GM19468 (cell line): Measurements from ENCODE around the gene PHEX.

Experiments
- ATAC-seq: cut with Tn5 transposase; IDR thresholded peaks from one replicate; pipeline ENCODE4 v1.9.1; 2021; ENCODE audit warnings: mild to moderate bottlenecking, moderate library complexity, moderate number of reproducible peaks; ENCODE audit not compliant: unreplicated experiment; ENCODE audit errors: extremely low read depth

The PHEX gene

DNA sequence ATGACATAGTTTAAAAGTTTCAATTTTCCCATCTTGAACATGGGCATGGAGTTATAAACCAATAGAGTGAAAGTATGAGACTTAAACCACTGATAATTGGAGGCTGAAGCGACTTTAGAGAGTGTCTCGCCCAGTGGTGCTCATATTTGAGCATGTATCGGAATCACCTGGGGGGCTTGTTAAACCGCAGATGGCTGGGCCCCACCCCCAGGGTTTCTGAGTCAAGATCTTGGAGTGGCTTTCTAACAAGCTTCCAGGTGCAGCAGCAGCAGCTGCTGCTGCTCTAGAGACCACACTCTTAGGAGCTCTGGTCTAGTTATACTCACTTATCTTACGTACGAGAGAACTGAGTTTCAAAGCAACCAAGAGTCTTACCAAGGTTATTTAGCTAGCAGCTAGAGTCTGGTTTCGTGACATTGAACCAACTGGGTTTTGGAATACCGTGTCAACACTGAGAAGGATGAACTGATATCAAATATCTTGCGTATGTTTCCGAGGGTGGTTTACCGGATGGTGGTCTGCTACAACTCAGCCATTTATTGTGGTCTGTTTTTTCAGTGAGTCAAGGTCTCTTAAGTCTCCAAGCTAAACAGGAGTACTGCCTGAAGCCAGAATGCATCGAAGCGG lies 5.9 kb downstream of the PHEX start:
- no peak for ATAC-seq

DNA sequence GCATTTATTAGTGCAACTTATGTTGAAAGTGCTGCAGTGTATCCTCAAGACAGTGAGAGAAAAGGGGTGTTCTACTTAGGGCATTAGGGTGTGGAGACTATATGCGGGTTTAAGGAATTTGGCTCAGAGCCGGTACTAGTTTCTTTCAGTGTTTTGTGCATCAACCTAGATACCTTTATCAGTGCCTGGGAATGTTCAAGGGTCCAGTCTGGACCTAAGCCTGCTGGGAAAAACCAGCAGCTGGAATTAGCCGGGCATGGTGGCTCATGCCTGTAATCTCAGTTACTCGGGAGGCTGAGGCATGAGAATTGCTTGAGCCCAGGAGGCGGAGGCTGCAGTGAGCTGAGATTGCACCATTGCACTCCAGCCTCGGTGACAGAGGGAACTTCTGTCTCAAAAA lies 7.4 kb downstream of the PHEX start:
- ATAC-seq = no peak

DNA sequence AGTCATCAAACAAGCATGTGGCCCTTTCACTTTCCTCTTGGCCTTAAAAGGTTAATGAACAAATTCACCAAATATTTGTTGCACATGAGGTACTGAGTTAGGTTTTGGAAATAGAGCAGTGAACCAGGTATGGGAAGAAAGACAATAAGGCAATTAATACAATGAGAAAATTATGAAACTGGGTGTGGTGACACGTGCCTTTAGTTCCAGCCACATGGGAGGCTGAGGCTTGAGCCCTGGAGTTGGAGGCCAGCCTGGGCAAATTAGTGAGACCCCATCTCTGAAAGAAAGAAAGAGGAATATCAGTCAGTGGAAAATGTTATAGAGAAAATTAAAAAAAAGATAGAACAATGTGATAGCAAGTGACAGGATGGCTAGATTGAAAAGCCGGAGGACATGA lies 8.1 kb downstream of the PHEX start:
- no peak for ATAC-seq

GRCh38 chrX:22041907-22042530 lies 9.9 kb downstream of the PHEX start:
- ATAC-seq = no peak

GRCh38 chrX:22043872-22044271 lies 11.7 kb downstream of the PHEX start:
- no peak for ATAC-seq

DNA sequence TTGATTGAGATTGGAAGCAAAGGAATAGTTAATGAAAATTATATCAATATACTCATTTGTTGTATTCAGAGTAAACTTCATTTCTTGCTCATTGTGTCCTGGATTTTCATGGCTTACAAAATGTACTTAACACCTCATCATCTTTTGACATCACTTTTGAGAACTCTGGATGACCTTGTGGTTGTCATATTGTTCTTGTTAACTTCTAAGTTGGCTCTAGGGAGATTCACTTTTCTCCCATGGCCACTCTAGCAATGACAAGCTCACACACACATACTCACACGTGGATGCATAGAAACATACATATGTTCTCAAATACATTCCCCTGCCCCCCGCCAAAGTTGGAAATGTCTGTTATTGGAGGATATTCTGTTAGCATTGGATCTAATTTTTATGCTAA lies 15.3 kb downstream of the PHEX start:
- no peak for ATAC-seq

DNA sequence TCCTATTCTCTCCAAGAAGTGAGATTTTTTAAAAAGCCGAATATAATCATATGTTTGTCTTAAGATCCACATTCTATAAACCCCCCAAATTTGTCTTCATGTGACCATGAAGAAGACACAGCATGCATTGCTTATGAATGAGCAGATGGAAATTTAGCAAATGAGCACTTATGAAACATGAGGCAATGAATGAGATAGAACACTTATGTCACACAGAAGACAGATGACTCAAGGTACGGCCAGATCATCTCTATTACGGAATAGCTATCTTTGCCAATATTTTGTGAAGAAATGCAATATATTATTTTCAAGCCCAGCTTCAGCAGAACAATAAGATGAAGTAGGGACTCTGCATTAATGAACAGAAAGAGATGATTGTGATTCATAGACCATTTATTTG lies 21.4 kb downstream of the PHEX start:
- no peak for ATAC-seq

DNA sequence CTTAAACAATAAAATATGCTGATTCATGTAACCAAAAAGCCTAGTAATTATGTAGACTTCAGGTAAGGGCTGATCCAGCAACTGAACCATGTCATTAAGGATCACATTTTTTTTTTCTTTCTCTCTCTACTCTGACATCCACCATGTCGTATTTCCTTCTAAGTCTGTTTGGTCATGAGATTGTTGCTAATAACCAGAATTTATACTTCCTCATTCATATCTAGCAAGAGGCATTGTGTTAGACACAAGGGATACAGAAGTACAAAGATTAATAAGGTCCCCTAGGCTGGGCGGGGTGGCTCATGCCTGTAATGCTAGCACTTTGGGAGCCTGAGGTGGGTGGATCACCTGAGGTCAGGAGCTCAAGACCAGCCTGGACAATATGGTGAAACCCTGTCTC lies 24.1 kb downstream of the PHEX start:
- no peak for ATAC-seq

DNA sequence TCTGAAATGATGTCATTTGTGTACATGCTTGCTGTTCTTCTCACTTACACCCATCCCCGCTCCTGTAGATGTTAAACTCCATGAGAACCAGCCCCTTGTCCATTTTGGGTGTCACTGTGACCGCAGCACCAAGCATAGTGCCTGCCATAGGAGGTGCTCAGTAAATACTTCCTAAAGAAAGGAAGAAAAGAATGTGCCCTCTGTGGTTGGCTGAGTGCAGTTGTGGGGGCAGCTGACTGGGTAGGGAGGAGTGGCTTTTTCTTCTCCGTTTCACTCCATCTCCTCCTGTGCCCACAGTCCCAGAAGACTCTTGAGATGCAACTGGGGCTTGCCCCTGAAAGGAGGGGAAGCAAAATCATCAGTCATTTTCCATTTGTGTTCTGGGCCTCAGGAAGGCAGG lies 25.5 kb downstream of the PHEX start:
- ATAC-seq = no peak

- no peak for ATAC-seq
These were observed 27.6 kb downstream of the PHEX start for GRCh38 chrX:22059775-22060174.

GRCh38 chrX:22060415-22061280 lies 28.5 kb downstream of the PHEX start:
- ATAC-seq = peak; percentile 30

GRCh38 chrX:22063284-22063683 lies 31.2 kb downstream of the PHEX start:
- ATAC-seq = peak; percentile 78

DNA sequence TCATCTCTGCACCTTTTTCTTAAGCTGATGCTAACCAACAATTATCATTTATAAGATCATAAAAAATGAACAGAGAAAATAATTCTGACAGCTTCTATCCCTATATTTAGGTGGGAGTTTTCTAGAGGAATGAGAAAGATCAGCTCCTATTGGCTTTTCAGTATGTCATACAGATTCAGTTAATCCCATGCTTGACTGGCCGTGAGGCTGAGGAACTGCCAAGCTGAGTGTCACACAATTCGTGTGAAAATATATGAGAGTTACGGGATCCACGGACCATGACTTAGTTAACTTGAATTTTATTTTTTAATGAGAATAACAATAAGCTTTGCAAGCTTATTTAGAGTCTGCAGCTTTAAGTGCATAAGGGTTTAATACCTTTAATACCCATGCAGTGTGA lies 37.5 kb downstream of the PHEX start:
- no peak for ATAC-seq

DNA sequence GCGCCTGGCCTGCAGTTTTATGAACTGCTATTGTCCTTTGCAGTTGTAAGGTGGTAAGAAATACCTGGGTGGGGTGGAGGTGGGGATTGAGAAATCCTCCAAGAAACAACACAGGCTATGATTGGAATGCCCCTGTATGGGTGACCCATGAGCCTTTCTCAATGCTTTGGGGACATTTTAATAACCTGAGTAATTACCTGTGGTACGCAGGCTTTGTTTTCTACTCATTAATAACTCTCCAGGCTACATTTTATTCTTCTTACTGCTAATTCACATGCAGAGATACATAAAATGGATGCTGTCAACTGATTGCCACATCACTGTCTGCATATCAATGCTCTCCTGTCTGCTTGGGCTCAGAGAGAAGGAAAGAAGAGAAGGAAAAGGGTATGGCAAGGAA lies 41.8 kb downstream of the PHEX start:
- ATAC-seq = no peak

GRCh38 chrX:22078117-22078516 lies 46.0 kb downstream of the PHEX start:
- no peak for ATAC-seq

GRCh38 chrX:22081475-22082092 lies 49.5 kb downstream of the PHEX start:
- no peak for ATAC-seq

- ATAC-seq = no peak
These were observed 53.9 kb downstream of the PHEX start for GRCh38 chrX:22086003-22086402.

DNA sequence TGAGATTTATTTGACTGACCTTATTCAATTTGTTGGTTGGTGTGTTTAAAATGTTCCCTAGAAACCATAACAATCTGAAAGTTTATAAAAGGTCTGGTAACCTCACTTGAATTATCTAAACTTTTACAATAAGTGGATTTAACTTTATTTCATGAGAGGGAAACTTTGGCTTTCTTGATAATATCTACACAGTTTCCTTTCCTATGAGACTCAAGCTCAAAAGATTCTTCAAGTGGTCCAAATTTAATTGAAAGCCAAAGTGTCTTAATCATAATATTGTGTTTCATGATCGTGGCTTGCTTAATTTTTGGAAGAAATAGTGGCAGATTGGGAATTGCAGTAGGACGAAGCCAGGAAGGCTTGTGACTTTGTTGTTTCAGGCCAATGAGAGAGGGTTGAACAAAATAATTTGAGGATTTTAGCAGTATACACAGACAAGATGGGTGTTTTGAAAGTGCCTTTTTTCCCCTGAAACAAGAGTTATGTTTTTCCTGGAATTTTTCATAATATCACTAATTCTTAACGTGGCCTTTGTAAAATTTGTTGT lies 55.0 kb downstream of the PHEX start:
- ATAC-seq = no peak

DNA sequence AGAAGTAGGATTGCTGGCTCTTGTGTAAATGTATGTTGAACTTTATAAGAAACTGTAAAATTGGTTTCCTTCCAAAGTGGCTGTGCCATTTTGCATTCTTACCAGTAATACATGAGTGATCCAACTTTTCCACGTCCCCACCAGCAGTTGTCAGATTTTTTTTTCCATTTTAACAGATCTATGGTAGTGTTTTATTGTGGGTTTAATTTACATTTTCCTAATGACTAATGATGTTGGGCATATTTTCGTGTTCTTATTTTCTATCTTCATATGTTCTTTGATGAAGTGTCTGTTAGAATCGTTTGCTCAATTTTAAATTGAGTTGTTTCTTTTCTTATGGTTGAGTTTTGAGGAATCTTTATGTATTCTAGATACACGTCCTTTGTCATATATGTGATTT lies 56.2 kb downstream of the PHEX start:
- no peak for ATAC-seq

GRCh38 chrX:22090181-22090580 lies 58.1 kb downstream of the PHEX start:
- ATAC-seq = no peak

GRCh38 chrX:22093550-22093949 lies 61.4 kb downstream of the PHEX start:
- ATAC-seq = no peak
